A549 (cell line): ENCODE data around the gene LTBP3. TPM values are rescaled to one million over a fixed set of nuclear protein-coding genes. Genes with fewer than 3 reads are reported as not detected.

Experiments used
- ATAC-seq, 2 experiments: fragments of 200-7000 bp in 1 of 2; fragments of >200 bp in 1 of 2; cut with Nextera tagmentation in 1 of 2; cut with Tn5 transposase in 1 of 2; 3 replicates each; pipeline versions ENCODE4 v1.8.0 to v1.9.1; 2018 to 2020; ENCODE audit warnings: mild to moderate bottlenecking in 1 of 2, moderate library complexity in 1 of 2
- CTCF ChIA-PET: fragments of 300-600 bp; sonication (Branson Sonifier 250); formaldehyde crosslinking; extraction: SDS; loops from one replicate; lab custom pipeline; 2021; ENCODE audit warnings: antibody characterized with exemption, inconsistent platforms; lab: Yijun Ruan, JAX
- POLR2A ChIA-PET: fragments of 350-600 bp; formaldehyde crosslinking; extraction: SDS; loops from one replicate; lab custom pipeline; 2021; ENCODE audit warnings: antibody characterized with exemption, inconsistent platforms; lab: Yijun Ruan, JAX
- DNase-seq, 2 experiments: peaks; one replicate each; pipeline versions ENCODE4 v3.0.0 to v3.0.0-alpha.2; 2011 to 2016; ENCODE audit warnings: low read depth in 1 of 2, low spot score in 1 of 2
- FAIRE-seq: peaks from 2 replicates; lab custom pipeline; 2011; peaks lifted over from hg19 to GRCh38; lab: Jason Lieb, UNC
- H3K27ac ChIP-seq, 2 experiments: fragments of >200 bp; sonication (Bioruptor Twin); formaldehyde crosslinking; 3 replicates each; pipeline ENCODE4 v1.5.1; 2016 to 2017
- H3K4me1 ChIP-seq: fragments of >200 bp; sonication (Bioruptor Twin); formaldehyde crosslinking; 3 replicates; pipeline ENCODE4 v1.6.1; 2016
- H3K4me2 ChIP-seq: fragments of >200 bp; sonication (Bioruptor Twin); formaldehyde crosslinking; 3 replicates; pipeline ENCODE4 v1.6.1; 2016
- H3K4me3 ChIP-seq: fragments of >200 bp; sonication (Bioruptor Twin); formaldehyde crosslinking; 3 replicates; pipeline ENCODE4 v1.5.1; 2016
- H3K9me3 ChIP-seq: fragments of >200 bp; sonication (Bioruptor Twin); formaldehyde crosslinking; 3 replicates; pipeline ENCODE4 v1.6.1; 2016
- CEBPB ChIP-seq, 2 experiments: fragments of >200 bp in 1 of 2; sonication (Bioruptor Twin) in 1 of 2; formaldehyde crosslinking in 1 of 2; IDR thresholded peaks; 2 replicates each; pipeline ENCODE4 v1.6.1; 2012 to 2016
- ESRRA ChIP-seq: fragments of 150-350 bp; IDR thresholded peaks from 2 replicates; pipeline ENCODE4 v1.6.1; 2014; ENCODE audit warnings: mild to moderate bottlenecking, low read length, borderline replicate concordance
- HES2 ChIP-seq: fragments of >200 bp; sonication (Bioruptor Twin); formaldehyde crosslinking; IDR thresholded peaks from 2 replicates; pipeline ENCODE4 v1.6.1; 2016
- HMGXB4 ChIP-seq: fragments of 250-450 bp; sonication (Bioruptor Pico); IDR thresholded peaks from 2 replicates; pipeline ENCODE4 v1.5.0; 2021; ENCODE audit warnings: mild to moderate bottlenecking, moderate library complexity, borderline replicate concordance
- HOXB5 ChIP-seq: fragments of 250-450 bp; sonication (Bioruptor Pico); IDR thresholded peaks from 2 replicates; pipeline ENCODE4 v1.5.0; 2020; ENCODE audit warnings: mild to moderate bottlenecking, moderate library complexity
- MAX ChIP-seq: IDR thresholded peaks from 2 replicates; pipeline ENCODE4 v1.6.1; 2012
- PHF8 ChIP-seq: fragments of 200-600 bp; sonication (generic); IDR thresholded peaks from 2 replicates; pipeline ENCODE4 v1.6.1; 2016; ENCODE audit warnings: low read depth, mild to moderate bottlenecking, antibody characterized with exemption, moderate library complexity, borderline replicate concordance
- POLR2AphosphoS2 ChIP-seq: conservative IDR thresholded peaks from 2 replicates; pipeline ENCODE4 v1.6.1; 2012; ENCODE audit warnings: low read length, improper control_type of control experiment, inconsistent platforms
- RARB ChIP-seq: fragments of 250-450 bp; sonication (Bioruptor Pico); IDR thresholded peaks from 2 replicates; pipeline ENCODE4 v1.8.0; 2021; ENCODE audit warnings: mild to moderate bottlenecking, moderate library complexity
- REST ChIP-seq: fragments of 200-600 bp; sonication (generic); IDR thresholded peaks from 2 replicates; pipeline ENCODE4 v1.6.1; 2016; ENCODE audit warnings: antibody characterized with exemption, mild to moderate bottlenecking, moderate library complexity
- RFX5 ChIP-seq: fragments of 450-650 bp; IDR thresholded peaks from 2 replicates; pipeline ENCODE4 v1.7.1; 2014; ENCODE audit warnings: antibody characterized with exemption, mild to moderate bottlenecking, moderate library complexity
- WGBS: methylation state at CpG from one replicate; pipeline ENCODE4 v1.1.6; 2017; ENCODE audit errors: missing lambda C conversion rate; 5-methylcytosine and 5-hydroxymethylcytosine counted together
- polyA plus RNA-seq, 4 experiments: library from polyadenylated mRNA; depleted of rRNA in 3 of 4; stranded (reverse); fragments of >200 nt; fragmentation: RNase III in 1 of 4; extraction: RNeasy Plus Mini Kit Qiagen cat#74134 plus additional on column Dnase treatment in 1 of 4; gene quantifications; 2 replicates in 3 of 4; 3 replicates in 1 of 4; pipeline ENCODE4 v1.2.3, GENCODE V29; 2011 to 2017
- TF ChIP-seq, protein P1 (sequence below): fragments of >200 bp; sonication (Bioruptor Twin); formaldehyde crosslinking; IDR thresholded peaks from 3 replicates; pipeline ENCODE4 v1.5.1; 2016

The LTBP3 gene
- polyA plus RNA-seq, 2 of the 4 experiments (the other 2 are of a cell fraction), result 28.6 to 123 TPM

GRCh38 chr11:65580031-65580692 is 22.0 kb upstream of the LTBP3 start:
- POLR2A ChIA-PET, result no interaction called here
- H3K4me3 ChIP-seq, result no peak overlapping the region
- TF ChIP-seq RARB (CRISPR knock-in tag) (no peak), HES2 (no peak), MAX (no peak), ESRRA (no peak)
- TF ChIP-seq, protein P1, sequence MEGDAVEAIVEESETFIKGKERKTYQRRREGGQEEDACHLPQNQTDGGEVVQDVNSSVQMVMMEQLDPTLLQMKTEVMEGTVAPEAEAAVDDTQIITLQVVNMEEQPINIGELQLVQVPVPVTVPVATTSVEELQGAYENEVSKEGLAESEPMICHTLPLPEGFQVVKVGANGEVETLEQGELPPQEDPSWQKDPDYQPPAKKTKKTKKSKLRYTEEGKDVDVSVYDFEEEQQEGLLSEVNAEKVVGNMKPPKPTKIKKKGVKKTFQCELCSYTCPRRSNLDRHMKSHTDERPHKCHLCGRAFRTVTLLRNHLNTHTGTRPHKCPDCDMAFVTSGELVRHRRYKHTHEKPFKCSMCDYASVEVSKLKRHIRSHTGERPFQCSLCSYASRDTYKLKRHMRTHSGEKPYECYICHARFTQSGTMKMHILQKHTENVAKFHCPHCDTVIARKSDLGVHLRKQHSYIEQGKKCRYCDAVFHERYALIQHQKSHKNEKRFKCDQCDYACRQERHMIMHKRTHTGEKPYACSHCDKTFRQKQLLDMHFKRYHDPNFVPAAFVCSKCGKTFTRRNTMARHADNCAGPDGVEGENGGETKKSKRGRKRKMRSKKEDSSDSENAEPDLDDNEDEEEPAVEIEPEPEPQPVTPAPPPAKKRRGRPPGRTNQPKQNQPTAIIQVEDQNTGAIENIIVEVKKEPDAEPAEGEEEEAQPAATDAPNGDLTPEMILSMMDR, result no peak
- TF ChIP-seq, all 56 proteins: peak for 0
- Histone ChIP-seq H3K9me3 (no peaks in the 10 kb centered on the region), H3K27ac (no peak overlapping the region), H3K4me2 (no peak overlapping the region), H3K4me1 (peaks cover 28% of the 10 kb centered on the region)
- CTCF ChIA-PET, result interaction anchor here (1.2 to 6.6 kb wide), 4 partner anchors 8 to 14 kb away, joined by 4 to 58 read pairs (median 35); partner anchors contain the start of genes FAM89B and KCNK7
- FAIRE-seq (no peak), ATAC-seq (no peak), DNase-seq (no peak)
- 96% methylated on average over 15 of the region's 19 CpGs for WGBS

DNA sequence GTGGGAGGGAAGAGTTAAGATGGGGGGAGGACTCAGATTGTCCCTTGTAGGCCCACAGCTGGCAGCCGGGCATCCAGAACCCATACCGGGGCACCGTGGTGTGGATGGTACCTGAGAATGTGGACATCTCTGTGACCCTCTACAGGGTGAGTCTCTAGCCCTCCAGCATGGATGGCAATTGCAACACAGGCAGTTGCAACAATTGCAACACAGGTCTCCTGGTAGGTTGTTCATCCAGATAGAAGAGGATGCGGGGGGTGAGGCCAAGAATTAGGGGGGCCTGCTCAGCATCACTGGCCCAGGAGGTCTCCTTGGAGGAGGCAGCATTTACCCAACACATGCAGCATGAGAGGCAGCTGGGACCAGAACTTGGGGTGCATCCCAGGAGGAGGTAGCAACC is 21.1 kb upstream of the LTBP3 start:
- Histone ChIP-seq H3K4me1 (peaks cover 34% of the 10 kb centered on the region), H3K9me3 (no peaks in the 10 kb centered on the region), H3K27ac (no peak overlapping the region; a peak in 1 of 6 replicates), H3K4me2 (no peak overlapping the region)
- POLR2A ChIA-PET, result interaction anchor here (0.5 kb wide), 1 partner anchor 23 kb away, joined by 7 read pairs; no protein-coding TSS in a partner anchor
- WGBS, result 87% methylated on average over 4 of the region's 4 CpGs
- CTCF ChIA-PET, result interaction anchor here (5.1 to 6.6 kb wide), 2 partner anchors 9 to 15 kb away, joined by 44 to 58 read pairs; partner anchors contain the start of gene KCNK7
- DNase-seq (no peak), FAIRE-seq (no peak)
- no peak for TF ChIP-seq RFX5
- TF ChIP-seq PHF8, result no peak
- TF ChIP-seq CEBPB (IDR thresholded peaks at IDR 0.05), result 0 out of 4 replicates have a peak, but pooled peaks of 1 of the 2 experiments have one; percentile 28
- TF ChIP-seq, all 56 proteins: peak for 1
- H3K4me3 ChIP-seq, result no peak overlapping the region
- ATAC-seq, result no peak

- FAIRE-seq, result no peak
- H3K9me3 ChIP-seq, result no peaks in the 10 kb centered on the region
- TF ChIP-seq POLR2AphosphoS2 (no peak), HMGXB4 (CRISPR knock-in tag) (no peak), HOXB5 (no peak), REST (no peak)
- TF ChIP-seq, all 56 proteins: peak for 0
- CTCF ChIA-PET, result interaction anchor here (3.7 to 6.6 kb wide), 3 partner anchors 9 to 38 kb away, joined by 26 to 58 read pairs (median 44); partner anchors contain the start of gene KCNK7
- Histone ChIP-seq H3K4me3 (no peak overlapping the region), H3K4me2 (no peak overlapping the region; the same call in 2 of the 3 replicates), H3K27ac (peak overlapping the region in 1 of 2 experiments; percentile 98; a peak in 2 of 6 replicates), H3K4me1 (peaks cover 38% of the 10 kb centered on the region)
- ATAC-seq, result no peak
- POLR2A ChIA-PET, result interaction anchor here (0.5 to 0.6 kb wide), 2 partner anchors 23 to 648 kb away, joined by 3 to 7 read pairs; no protein-coding TSS in a partner anchor
- no peak for DNase-seq
- WGBS, result 95% methylated on average over 3 of the region's 3 CpGs
These were observed 20.5 kb upstream of the LTBP3 start for GRCh38 chr11:65578667-65579066.
